Keratinocyte (primary cell): ENCODE results near the gene RASGRF2. TPM values are rescaled to one million over a fixed set of nuclear protein-coding genes. Genes with fewer than 3 reads are reported as not detected.

Experiments
- DNase-seq: peaks from one replicate; pipeline ENCODE4 v3.0.0-alpha.2; 2011; ENCODE audit warnings: low read depth, missing footprints, low spot score
- FAIRE-seq: peaks from 2 replicates; lab custom pipeline; 2011; peaks lifted over from hg19 to GRCh38; lab: Jason Lieb, UNC
- H2AFZ ChIP-seq: 2 replicates; pipeline ENCODE4 v1.6.0; 2012; ENCODE audit warnings: low read length, control low read depth, inconsistent platforms; ENCODE audit not compliant: control insufficient read depth
- H3K27ac ChIP-seq: 2 replicates; pipeline ENCODE4 v1.5.1; 2011; ENCODE audit warnings: low read length; ENCODE audit not compliant: control insufficient read depth, insufficient read depth
- H3K27me3 ChIP-seq: 3 replicates; pipeline ENCODE4 v1.6.0; 2011; ENCODE audit warnings: low read length; ENCODE audit not compliant: control insufficient read depth, insufficient read depth; ENCODE audit errors: extremely low read depth
- H3K36me3 ChIP-seq, 2 experiments: 2 replicates in 1 of 2; 3 replicates in 1 of 2; pipeline ENCODE4 v1.5.1; 2011; ENCODE audit warnings: low read length in 2 of 2, mild to moderate bottlenecking in 1 of 2; ENCODE audit not compliant: control insufficient read depth in 2 of 2, insufficient read depth in 2 of 2; ENCODE audit errors: extremely low read depth in 1 of 2
- H3K4me1 ChIP-seq: 3 replicates; pipeline ENCODE4 v1.5.1; 2011; ENCODE audit warnings: low read length; ENCODE audit not compliant: control insufficient read depth, insufficient read depth; ENCODE audit errors: extremely low read depth
- H3K4me2 ChIP-seq: 3 replicates; pipeline ENCODE4 v1.6.0; 2011; ENCODE audit warnings: low read depth, low read length; ENCODE audit not compliant: control insufficient read depth, insufficient read depth; ENCODE audit errors: extremely low read depth
- H3K4me3 ChIP-seq, 3 experiments: fragments of 200-600 bp in 1 of 3; sonication (generic) in 1 of 3; 2 replicates in 2 of 3; 3 replicates in 1 of 3; pipeline ENCODE4 v1.5.1; 2011 to 2016; ENCODE audit warnings: low read length in 3 of 3, mild to moderate bottlenecking in 3 of 3, control low read depth in 2 of 3, inconsistent platforms in 1 of 3, low read depth in 1 of 3, mixed read lengths in 1 of 3, mixed run types in 1 of 3, moderate library complexity in 1 of 3; ENCODE audit not compliant: control insufficient read depth in 2 of 3, insufficient read depth in 2 of 3; ENCODE audit errors: extremely low read depth in 1 of 3
- H3K79me2 ChIP-seq: 2 replicates; pipeline ENCODE4 v1.6.0; 2012; ENCODE audit warnings: low read length; ENCODE audit not compliant: control insufficient read depth, insufficient read depth
- H3K9ac ChIP-seq: 3 replicates; pipeline ENCODE4 v1.6.0; 2011; ENCODE audit warnings: low read length; ENCODE audit not compliant: control insufficient read depth, insufficient read depth; ENCODE audit errors: extremely low read depth
- H3K9me1 ChIP-seq: 3 replicates; pipeline ENCODE4 v1.6.0; 2011; ENCODE audit warnings: low read length; ENCODE audit not compliant: control insufficient read depth, insufficient read depth; ENCODE audit errors: extremely low read depth
- H3K9me3 ChIP-seq: 2 replicates; pipeline ENCODE4 v1.5.1; 2012; ENCODE audit warnings: low read depth, low read length; ENCODE audit not compliant: control insufficient read depth
- H4K20me1 ChIP-seq: 3 replicates; pipeline ENCODE4 v1.6.0; 2011; ENCODE audit warnings: low read length; ENCODE audit not compliant: control insufficient read depth, insufficient read depth; ENCODE audit errors: extremely low read depth
- CTCF ChIP-seq, 3 experiments: IDR thresholded peaks in 1 of 3; conservative IDR thresholded peaks in 1 of 3; optimal IDR thresholded peaks in 1 of 3; 2 replicates in 2 of 3; 3 replicates in 1 of 3; pipeline versions ENCODE3 to v1.5.1; 2011; ENCODE audit warnings: low read length in 3 of 3, mild to moderate bottlenecking in 3 of 3, moderate library complexity in 2 of 3, control low read depth in 1 of 3, inconsistent platforms in 1 of 3; ENCODE audit not compliant: insufficient read depth in 2 of 3; ENCODE audit errors: extremely low read depth in 1 of 3
- EZH2 ChIP-seq: IDR thresholded peaks from one replicate; pipeline ENCODE4 v1.6.1; 2012; ENCODE audit warnings: inconsistent platforms, mild to moderate bottlenecking, low read length, moderate library complexity
- dilution Hi-C: fragments of 300-500 bp; cut with MboI; formaldehyde crosslinking; loops from one replicate; pipeline ENCODE4 v1.7.0; 2020; ENCODE audit warnings: low sequenced_read_pairs; ENCODE audit not compliant: extremely low pct_ligation_motif_present
- polyA plus RNA-seq, 5 experiments: library from polyadenylated mRNA; depleted of rRNA in 3 of 5; stranded (reverse) in 3 of 5; stranded (forward) in 1 of 5; unstranded in 1 of 5; fragments of >200 nt; gene quantifications; 1 replicate in 1 of 5; 2 replicates in 3 of 5; 3 replicates in 1 of 5; pipeline versions ENCODE4 v1.2.1 to v1.2.3, GENCODE V29; 2011 to 2012; ENCODE audit warnings: missing spikeins in 2 of 5, low read depth in 1 of 5, low replicate concordance in 1 of 5

Gene RASGRF2
- polyA plus RNA-seq, 1 donor (not counting 4 experiments of a cell fraction or from before 2014, with no cell fraction given): 0.03 TPM

DNA sequence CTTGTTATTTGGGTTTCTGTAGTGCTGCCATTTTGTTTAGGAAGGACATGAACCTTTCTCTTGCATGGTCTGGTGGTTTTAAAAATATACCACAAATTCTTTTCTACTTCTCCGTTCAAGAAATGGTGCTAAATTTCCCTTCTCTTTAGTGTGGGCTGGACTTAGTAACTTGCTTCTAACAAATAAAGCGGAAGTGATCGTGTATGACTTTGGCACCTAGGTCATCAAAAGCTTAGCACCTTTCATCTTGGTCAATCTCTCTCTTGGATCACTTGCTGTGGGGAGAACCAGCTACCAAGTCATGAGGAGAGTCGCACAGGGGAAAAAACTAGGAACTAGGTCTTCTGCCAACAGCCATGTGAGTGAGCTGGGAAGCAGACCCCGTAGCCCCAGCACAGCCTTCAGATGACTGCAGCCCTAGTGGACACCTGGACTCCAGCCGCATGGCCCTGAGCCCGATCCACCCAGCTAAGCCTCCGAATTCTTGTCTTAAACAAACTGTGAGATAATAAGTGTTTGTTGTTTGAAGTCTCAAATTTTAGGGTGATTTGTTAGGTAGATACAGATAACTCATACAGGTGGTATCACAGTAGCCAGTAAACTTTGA is 185.3 kb downstream of the RASGRF2 start:
- Histone ChIP-seq H3K9me3 (no peaks in the 10 kb centered on the region), H3K4me1 (no peaks in the 10 kb centered on the region), H3K27ac (no peak overlapping the region), H3K4me3 (no peak overlapping the region), H2AFZ (no peak overlapping the region), H4K20me1 (no peaks in the 10 kb centered on the region), H3K9ac (no peak overlapping the region), H3K9me1 (no peaks in the 10 kb centered on the region), H3K27me3 (no peaks in the 10 kb centered on the region), H3K4me2 (no peak overlapping the region), H3K36me3 (no peaks in the 10 kb centered on the region), H3K79me2 (no peaks in the 10 kb centered on the region)
- DNase-seq (no peak), FAIRE-seq (no peak)
- dilution Hi-C loops: no loop called here
- no peak for TF ChIP-seq EZH2
- TF ChIP-seq CTCF (optimal IDR thresholded peaks at IDR 0.05 in 1 of 3, IDR thresholded peaks at IDR 0.05 in 1 of 3, conservative IDR thresholded peaks at IDR 0.05 in 1 of 3; ENCODE audit: extremely low read depth in 1 of 3, insufficient read depth in 2 of 3, low read length in 3 of 3): no peak

- no peak for TF ChIP-seq EZH2
- no peak for TF ChIP-seq CTCF (optimal IDR thresholded peaks at IDR 0.05 in 1 of 3, IDR thresholded peaks at IDR 0.05 in 1 of 3, conservative IDR thresholded peaks at IDR 0.05 in 1 of 3; ENCODE audit: extremely low read depth in 1 of 3, insufficient read depth in 2 of 3, low read length in 3 of 3)
- Histone ChIP-seq H3K9me1 (no peaks in the 10 kb centered on the region), H3K79me2 (no peaks in the 10 kb centered on the region), H3K27ac (no peak overlapping the region), H3K27me3 (no peaks in the 10 kb centered on the region), H3K4me1 (no peaks in the 10 kb centered on the region), H3K36me3 (no peaks in the 10 kb centered on the region), H3K9me3 (no peaks in the 10 kb centered on the region), H4K20me1 (no peaks in the 10 kb centered on the region), H3K4me2 (no peak overlapping the region), H2AFZ (no peak overlapping the region), H3K9ac (no peak overlapping the region), H3K4me3 (no peak overlapping the region)
- dilution Hi-C loops: no loop called here
- DNase-seq: no peak
- no peak for FAIRE-seq
These were observed 185.9 kb downstream of the RASGRF2 start for GRCh38 chr5:81146031-81146430.
